GM19025 (cell line): ENCODE measurements around the gene PTP4A2.

Experiments used
- ATAC-seq: cut with Tn5 transposase; IDR thresholded peaks from one replicate; pipeline ENCODE4 v1.9.1; 2021; ENCODE audit warnings: mild to moderate bottlenecking, low read depth, moderate library complexity; ENCODE audit not compliant: unreplicated experiment

The PTP4A2 gene

DNA sequence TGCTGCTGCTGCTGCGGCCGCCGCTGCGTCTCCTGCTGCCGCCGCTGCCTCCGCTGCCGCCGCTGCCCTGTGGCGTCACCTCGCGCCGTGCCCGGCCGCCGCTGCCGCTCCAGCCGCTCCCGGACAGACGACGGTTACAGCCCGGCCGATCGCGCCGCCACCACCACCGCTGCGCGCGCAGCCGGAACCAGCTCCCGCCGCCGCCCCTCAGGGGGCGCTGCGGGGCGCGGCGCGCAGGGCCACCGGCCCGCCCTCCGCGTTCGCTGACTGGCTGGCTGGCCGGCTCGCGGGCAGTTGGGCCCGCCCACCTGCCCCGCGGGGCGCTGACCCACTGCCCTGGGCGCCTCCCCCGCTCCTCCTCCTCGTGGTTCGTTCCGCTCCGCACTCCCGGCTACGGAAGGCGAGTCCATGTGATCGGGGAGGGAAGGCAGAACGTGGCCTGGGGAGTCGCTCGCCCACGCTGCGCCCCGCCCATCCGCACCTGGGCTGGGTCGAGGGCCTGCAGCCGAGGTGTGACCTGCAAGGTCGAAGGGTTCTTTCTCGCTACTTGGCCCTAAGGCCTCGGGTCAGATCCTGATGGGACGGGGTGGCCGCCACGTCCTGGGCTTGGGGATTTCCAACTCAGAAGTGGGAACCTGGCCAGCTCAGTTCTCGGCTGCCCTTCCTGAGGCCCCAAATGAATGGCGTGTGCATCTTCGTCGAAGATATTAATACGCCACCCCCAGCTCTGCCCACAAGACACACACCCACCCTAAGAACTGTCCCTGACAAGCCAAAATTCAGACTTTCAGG lies at the start of gene PTP4A2:
Gene PTP4A2 (minus strand): TSS at position 185 of the 792 bp plus-strand sequence. CDS start 19,303 bp downstream, outside the sequence.
- peak; percentile 85 for ATAC-seq

DNA sequence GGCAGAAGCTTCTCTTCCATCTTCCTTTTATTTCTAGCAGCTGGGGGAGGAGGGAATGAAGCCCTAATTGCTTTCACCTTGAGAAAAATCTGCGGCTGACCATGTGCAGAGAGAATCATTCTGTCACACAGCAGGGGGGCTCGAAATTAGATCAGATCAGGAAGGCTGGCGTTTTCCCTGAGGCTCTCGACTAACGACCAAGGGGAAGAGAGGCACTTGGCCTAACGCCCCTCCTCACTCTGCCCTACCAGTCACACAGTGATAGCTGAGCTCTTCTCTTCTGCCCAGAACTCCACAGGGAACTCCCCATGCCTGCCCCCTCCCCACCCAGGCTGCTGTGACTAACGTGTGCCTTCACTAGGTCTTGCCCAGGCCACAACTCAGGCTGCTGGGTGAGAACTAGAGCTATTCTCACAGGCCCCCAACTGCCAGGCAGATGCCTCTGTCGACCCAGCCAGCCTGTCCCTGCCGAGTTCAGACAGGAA lies 49.0 kb upstream of the PTP4A2 start:
- no peak for ATAC-seq

DNA sequence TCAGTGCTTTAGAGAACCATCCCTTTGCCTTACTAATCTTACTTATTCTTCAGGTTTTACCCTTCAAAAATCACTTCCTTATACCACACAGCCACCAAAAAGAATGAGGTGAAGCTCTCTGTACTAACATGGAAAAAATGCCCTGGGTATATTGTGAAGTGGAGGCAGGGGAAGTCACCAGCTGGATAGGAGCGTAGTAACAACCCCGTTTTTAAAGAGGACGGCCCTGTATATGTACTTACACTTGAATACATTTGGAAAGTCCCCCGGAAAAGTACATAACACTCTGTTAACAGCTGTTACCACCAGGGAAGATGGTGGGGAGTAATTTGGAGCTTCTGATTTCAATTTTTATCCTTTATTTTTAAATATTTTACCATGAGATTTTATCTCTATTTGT lies 47.3 kb upstream of the PTP4A2 start:
- no peak for ATAC-seq

GRCh38 chr1:31984419-31985347 lies 46.5 kb upstream of the PTP4A2 start:
- ATAC-seq: no peak

DNA sequence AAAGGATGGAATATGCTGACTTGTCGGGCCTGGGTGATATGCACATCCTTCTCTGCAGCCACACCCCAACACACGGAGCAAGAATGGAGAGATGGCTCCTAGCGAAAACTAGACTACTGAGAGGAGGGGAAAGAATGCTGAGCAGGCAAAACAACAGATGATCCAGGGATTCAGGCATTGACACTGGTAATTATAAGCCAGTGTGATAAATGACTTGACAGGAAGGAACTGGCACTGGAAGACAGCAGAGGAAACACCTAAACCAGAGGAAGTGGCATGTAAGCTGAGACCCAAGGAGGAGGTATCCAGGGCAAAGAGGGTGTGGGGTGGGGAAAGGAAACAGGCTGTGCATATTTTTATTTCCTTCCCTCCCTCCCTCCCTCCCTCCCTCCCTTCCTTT lies 43.8 kb upstream of the PTP4A2 start:
- no peak for ATAC-seq

DNA sequence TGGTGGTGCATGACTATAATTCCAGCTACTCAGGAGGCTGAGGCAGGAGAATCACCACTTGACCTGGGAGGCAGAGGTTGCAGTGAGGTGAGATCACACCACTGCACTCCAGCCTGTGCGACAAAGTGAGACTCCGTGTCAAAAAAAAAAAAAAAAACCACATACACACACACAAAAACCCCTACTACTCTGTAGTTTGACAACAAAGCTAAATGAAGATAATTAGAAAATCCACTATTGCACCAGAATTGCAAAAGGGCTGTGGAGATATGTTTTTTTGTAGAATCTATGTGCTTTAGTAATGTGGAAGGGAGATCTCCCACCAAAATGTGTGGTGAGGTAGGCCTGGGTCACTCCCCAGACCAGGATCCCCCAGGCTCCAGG lies 43.3 kb upstream of the PTP4A2 start:
- ATAC-seq: no peak

DNA sequence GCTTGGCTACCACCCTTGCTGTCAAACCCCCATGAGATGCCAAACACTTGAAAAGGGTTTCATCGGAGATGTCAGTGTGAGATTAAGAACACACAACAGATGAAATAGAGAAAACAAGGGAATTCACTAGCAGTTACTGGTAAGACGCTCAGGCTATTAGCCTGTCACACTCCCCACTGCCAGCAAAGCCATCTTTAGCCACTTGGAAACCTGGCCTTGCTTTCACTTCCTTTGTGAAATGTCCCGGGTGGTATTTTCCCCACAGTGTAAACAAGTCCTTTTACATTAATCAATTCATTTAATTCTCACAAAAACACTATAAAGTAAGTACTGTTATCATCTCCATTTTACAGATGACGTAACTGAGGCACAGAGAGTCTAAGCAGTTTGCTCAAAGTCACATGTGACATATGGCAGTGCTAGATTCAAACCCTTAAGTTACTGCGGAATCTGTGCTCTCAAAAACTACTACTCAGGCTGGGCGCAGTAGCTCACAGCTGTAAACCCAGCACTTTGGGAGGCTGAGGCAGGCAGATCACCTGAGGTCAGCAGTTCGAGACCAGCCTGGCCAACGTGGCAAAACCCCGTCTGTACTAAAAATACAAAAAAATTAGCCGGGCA lies 42.8 kb upstream of the PTP4A2 start:
- no peak for ATAC-seq

- ATAC-seq: no peak
Measured at GRCh38 chr1:31978843-31979400, 40.8 kb upstream of the PTP4A2 start.

- no peak for ATAC-seq
Measured at GRCh38 chr1:31977385-31978131, 39.4 kb upstream of the PTP4A2 start.

DNA sequence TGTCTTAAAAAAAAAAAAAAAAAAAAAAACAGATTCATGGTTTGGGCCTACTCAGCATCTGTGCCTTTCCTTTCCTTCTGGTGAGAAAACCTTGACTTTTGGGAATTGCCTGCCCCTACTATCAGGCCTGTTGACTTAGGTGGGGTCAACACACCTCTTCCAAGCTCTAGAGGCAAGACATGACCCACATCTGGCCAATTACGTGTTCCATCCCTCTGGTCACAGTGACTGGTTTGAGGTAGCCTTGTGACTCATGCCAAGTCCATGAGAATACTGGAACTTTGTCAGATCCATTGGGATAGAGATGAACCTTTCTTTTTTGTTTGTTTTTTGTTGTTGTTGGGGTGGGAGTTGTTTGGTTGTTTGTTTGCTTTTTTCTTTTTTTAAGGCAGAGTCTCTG lies 38.2 kb upstream of the PTP4A2 start:
- no peak for ATAC-seq

GRCh38 chr1:31970873-31971272 lies 32.7 kb upstream of the PTP4A2 start:
- no peak for ATAC-seq

GRCh38 chr1:31961536-31961935 lies 23.4 kb upstream of the PTP4A2 start:
- ATAC-seq: no peak

GRCh38 chr1:31959521-31960340 lies 21.6 kb upstream of the PTP4A2 start:
- no peak for ATAC-seq

DNA sequence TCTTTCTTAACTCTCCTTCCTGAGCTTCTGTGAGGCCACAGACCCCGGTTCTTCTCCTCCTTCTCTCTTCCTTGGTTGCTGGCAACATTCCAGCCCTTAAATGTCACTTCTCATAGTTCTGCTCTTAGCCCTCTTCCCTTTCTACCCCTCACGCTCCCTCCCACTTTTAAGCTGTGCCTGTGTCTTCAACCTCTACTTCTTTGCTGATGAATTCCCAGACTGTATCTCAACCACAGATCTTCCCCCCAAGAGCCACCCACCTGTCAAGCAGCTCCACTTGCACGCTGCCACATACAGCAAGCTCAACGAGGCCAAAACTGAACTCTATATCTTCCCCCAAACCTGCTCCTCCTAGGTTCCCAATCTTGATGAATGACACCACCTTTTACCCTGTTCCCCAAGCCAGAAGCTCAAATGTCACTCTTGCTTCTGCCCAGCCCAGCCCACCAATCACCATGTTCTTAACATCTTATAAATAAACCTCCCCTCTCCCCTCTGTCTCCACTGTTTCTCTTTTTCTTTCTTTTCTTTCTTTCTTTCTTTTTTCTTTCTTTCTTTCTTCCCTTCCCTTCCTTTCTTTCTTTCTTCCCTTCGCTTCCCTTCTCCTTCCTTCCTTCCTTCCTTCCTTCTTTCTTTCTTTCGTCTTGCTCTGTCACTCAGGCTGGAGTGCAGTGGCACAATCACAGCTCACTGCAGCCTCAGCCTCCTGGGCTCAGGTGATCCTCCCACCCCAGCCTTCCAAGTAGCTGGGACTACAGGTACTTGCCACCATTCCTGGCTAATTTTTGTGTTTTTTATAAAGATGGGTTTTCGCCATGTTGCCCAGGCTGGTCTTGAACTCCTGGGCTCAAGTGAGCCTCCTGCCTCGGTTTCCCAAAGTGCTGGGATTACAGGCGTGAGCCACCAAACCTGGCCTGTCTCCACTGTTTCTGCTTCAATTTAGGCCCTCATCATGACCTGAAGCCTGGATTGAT lies 19.8 kb upstream of the PTP4A2 start:
- no peak for ATAC-seq

DNA sequence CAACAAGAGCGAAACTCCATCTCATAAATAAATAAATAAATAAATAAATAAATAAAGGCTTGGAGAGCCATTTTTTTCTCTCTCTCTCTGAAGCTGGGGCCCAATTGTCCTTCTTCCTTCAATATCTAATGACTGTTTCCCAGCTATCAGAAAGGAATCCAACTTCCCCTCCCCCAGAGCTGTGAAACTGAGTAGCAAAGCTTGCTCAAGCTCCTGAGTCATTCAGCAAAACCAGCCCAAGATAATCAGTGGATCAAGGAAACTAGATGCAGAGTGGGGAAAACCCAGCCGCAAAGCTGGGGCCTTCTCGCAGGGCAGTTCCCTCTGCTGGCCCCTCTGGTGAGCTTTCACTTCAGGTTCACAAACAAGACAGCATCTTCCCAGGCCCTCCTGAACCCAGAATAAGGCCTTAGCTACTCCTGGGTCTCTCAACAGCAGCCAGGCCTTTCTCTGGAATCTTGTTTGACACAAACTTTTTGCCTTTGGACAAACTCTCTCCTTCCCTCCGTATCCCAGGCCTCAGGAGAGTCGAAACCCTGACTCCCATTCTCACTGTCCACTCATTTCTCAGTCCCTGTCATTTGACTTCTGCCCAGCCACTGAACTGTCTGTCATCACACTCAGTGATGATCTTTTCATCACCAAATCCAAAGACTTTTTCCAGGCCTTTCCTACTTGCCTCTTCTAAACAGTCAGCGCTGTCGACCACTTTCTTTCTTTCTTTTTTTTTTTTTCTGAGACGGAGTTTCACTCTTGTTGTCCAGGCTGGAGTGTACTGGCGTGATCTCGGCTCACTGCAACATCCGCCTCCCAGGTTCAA lies 18.0 kb upstream of the PTP4A2 start:
- peak; percentile 82 for ATAC-seq

DNA sequence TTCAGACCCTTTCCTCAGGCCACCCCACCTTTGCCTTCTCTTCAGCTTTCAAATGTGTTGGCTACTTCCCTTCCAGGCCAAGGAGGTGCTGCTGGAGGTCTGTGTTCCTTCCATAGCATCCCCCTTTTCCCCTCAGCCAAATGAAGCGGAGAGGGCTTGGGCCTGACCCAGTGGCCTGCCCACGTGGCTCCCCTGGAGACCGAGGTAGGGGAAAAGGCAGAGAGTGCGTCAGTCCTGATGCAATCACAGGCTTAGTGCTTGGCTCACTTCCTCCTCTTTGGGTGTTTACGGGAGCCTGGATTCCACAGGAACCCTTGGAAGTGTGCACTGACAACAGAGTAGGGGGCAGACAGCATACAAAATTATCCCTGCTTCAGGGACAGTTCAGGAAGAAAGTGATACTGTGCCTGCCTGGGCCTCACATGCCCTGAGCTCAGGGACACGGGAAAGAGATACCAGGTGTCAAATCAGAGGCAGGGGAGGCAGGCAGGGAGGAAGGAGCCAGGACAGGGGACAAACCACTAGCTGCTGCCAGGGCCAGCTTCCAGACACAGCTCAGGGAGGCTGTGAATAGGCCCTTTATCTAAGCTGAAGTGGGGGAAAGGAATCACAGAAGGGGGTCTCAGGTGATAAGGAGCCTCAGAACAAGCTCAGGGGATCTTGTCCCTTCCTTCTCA lies 16.6 kb upstream of the PTP4A2 start:
- ATAC-seq: no peak

GRCh38 chr1:31952825-31953220 lies 14.7 kb upstream of the PTP4A2 start:
- ATAC-seq: no peak
